Measurements from ENCODE around the gene ALDH3A1.

GRCh38 chr17:19712436-19713004 lies 35.6 kb downstream of the ALDH3A1 start:
- no peak for TF ChIP-seq EZH2phosphoT487 (IDR thresholded peaks at IDR 0.05; ENCODE audit: borderline replicate concordance, low read length)
- TF ChIP-seq, protein P1, sequence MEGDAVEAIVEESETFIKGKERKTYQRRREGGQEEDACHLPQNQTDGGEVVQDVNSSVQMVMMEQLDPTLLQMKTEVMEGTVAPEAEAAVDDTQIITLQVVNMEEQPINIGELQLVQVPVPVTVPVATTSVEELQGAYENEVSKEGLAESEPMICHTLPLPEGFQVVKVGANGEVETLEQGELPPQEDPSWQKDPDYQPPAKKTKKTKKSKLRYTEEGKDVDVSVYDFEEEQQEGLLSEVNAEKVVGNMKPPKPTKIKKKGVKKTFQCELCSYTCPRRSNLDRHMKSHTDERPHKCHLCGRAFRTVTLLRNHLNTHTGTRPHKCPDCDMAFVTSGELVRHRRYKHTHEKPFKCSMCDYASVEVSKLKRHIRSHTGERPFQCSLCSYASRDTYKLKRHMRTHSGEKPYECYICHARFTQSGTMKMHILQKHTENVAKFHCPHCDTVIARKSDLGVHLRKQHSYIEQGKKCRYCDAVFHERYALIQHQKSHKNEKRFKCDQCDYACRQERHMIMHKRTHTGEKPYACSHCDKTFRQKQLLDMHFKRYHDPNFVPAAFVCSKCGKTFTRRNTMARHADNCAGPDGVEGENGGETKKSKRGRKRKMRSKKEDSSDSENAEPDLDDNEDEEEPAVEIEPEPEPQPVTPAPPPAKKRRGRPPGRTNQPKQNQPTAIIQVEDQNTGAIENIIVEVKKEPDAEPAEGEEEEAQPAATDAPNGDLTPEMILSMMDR (IDR thresholded peaks at IDR 0.05; ENCODE audit: low read depth, low read length, poor library complexity, severe bottlenecking) = no peak
